22Rv1 (cell line): Measurements from ENCODE around the gene TUBA1C.

Experiments
- CTCF ChIP-seq: fragments of 450-650 bp; IDR thresholded peaks from 2 replicates; pipeline ENCODE4 v1.5.1; 2017; ENCODE audit warnings: mild to moderate bottlenecking
- ZFX ChIP-seq: fragments of 450-650 bp; IDR thresholded peaks from 2 replicates; pipeline ENCODE4 v1.6.1; 2017; ENCODE audit warnings: antibody characterized with exemption, borderline replicate concordance

- no peak for TF ChIP-seq CTCF
- no peak for TF ChIP-seq ZFX
These were observed 11.7 kb downstream of the TUBA1C start for GRCh38 chr12:49276304-49277290.
